ENCODE data around the gene NHLRC3.
A peak's percentile ranks its signal among the peaks of the same experiment; 100 is the strongest.
"Not testable (repeated sequence)": the region's sequence is repeated elsewhere in the genome, so short reads cannot be mapped to it uniquely, and the experiment has no call there.

The NHLRC3 gene, protein sequence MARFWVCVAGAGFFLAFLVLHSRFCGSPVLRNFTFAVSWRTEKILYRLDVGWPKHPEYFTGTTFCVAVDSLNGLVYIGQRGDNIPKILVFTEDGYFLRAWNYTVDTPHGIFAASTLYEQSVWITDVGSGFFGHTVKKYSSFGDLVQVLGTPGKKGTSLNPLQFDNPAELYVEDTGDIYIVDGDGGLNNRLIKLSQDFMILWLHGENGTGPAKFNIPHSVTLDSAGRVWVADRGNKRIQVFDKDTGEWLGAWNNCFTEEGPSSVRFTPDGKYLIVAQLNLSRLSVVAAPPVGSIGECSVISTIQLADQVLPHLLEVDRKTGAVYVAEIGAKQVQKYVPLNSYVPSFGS

DNA sequence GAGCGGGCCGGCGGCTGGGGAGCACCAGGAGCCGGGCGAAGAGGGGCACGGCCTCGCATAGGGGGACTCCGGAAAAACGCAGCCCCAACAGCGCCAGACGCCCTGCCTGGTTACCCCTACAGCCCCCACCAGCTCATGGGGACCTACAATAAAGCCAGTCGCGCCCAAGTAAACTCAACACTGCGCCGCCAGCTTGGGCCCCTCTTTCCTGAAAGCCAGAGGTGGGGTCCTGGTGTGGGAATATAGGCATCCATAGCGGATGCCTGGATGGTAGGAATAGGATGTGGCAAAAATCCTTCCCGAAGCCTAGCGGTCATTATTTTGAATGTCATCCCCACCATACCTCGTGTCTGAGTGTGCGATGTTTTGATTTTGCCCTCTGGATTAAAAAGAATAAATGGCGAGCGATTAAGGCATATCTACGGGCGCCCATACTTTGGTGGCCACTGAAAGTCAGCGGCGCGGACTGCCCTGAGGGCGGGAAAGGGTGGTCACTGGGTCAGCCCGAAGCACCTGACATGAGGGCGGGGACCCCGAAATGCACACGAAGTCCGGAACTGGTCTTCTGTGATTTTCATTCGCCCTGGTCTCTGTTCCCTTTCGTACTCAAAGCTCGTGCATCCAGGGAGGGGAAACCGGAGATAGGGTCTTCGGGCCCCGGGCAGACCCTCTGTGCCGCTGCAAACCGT lies at the start of gene NHLRC3, which contains the start of gene PROSER1:
TSS of gene NHLRC3 (plus strand) at position 577 of the 689 bp plus-strand sequence. CDS start 184 bp downstream, outside the sequence.
TSS of gene PROSER1 (minus strand) at position 210 of the 689 bp plus-strand sequence. CDS start 847 bp downstream, outside the sequence.
- DNase-seq (ENCODE audit: low read depth) = peak; percentile 72

DNA sequence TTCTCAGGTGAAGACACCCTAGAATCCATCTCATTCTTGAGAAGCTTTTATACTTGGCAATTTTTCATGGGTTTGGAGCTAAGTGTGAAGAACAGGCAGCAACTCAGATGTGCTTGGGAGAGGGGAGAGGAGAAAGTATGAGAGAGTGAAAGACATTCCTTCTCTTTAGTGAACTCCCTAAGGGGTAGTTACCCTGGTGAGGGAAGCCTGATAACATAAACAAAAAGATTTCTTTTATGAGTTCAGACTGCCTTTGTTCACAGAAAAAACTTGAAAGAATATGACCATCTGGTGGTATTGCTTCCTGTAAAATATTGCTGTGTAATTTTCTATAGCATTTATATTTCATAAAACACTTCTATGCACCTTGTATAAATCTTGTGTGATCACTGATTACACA lies 47.6 kb upstream of the NHLRC3 start, which contains the start of gene STOML3:
TSS of gene STOML3 (minus strand) at position 139 of the 400 bp plus-strand sequence. CDS start at position 29, 110 bp downstream.
- no peak for DNase-seq (ENCODE audit: low read depth)

DNA sequence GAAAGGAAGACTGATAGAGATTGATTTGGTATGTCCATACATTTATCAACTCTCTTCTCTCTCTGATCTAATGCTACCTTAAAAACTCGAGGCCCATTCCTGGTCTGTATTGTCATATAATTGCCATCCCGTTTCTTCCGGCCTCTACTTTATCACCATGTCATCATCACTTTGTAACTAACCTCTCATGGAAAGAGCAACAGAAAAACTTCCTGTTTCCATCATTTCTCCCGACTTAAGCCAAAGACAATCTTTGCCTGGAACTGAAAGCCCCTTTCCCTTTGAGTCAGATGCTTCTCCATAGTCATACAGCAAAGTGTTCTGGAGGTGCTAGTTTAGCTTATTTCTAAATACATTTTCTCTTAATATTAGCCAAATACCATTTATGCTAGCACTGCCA lies 44.9 kb upstream of the NHLRC3 start:
- no peak for DNase-seq (ENCODE audit: low read depth)

DNA sequence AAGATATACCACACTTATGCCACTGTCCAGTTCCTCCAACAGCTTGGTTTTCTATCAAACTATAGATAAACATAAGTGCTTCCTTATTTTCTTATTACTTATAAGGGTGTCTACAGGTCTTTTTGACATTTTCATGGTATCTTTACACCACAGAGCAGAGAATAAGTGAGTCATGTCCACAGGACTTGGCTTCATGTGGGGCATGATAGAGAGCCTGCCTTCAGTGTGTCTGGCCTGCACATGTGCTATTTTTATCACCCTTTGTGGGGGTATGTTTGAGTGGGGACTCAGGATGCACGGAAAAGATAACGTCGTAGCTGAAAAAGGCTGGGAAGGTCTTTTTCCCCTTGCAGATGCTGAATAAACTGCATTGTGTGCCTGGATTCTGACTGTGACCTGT lies 39.5 kb upstream of the NHLRC3 start:
- DNase-seq (ENCODE audit: low read depth) = no peak

DNA sequence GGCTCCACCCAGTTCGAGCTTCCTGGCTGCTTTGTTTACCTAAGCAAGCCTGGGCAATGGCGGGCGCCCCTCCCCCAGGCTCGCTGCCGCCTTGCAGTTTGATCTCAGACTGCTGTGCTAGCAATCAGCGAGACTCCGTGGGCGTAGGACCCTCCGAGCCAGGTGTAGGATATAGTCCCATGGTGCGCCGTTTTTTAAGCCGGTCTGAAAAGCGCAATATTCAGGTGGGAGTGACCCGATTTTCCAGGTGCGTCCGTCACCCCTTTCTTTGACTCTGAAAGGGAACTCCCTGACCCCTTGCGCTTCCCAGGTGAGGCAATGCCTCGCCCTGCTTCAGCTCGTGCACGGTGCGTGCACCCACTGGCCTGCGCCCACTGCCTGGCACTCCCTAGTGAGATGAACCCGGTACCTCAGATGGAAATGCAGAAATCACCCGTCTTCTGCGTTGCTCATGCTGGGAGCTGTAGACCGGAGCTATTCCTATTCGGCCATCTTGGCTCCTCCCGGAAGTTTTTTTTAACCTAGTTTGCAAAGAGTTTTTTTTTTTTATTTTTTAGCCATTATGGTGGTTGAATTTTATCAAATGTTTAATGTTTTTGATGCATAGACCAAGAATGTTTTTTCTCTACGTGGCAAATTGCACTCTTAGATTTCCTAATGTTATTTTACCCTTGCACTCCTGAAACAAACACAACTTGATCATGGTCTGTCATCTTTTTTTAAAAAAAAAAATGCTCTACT lies 31.7 kb upstream of the NHLRC3 start:
- not testable (repeated sequence) for DNase-seq (ENCODE audit: low read depth)

DNA sequence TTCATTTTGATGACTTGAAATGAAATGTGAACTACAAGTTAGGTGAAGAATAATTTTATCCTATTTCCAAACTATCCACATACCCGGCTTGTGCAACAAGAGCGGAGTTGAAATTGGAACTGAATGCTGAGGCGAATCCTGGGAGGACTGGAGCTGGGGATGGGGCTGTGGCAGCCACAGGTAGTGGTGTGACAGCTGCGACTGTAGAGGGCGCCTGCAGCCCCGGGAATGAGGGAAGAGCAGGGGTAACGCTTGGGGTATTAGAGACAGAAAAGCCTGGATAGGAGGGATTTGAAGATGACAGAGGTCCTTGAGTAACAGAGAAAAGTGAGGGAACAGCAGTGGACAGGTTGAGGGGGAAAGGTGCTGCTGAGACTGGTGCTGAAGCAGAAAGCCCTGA lies 25.6 kb upstream of the NHLRC3 start:
- DNase-seq (ENCODE audit: low read depth) = no peak

DNA sequence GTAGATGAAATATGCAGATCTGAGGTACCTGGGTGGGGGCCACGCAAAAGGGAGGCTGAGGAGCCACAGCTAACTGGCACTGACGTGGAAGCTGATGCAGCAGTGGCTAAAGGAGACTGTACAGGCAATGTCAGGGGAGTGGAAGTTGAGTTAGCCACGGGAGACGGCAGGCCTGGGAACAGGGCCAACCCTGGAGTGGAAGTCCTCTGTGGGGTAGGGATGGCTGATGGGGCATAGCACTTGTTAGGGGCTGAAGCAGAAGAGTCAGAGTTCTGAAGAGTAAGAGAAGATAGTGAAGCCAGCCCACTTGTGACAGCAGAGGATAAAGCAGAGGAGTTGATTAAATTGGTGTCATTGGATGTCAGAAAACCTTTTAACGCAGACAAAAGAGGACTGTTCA lies 24.8 kb upstream of the NHLRC3 start:
- no peak for DNase-seq (ENCODE audit: low read depth)

DNA sequence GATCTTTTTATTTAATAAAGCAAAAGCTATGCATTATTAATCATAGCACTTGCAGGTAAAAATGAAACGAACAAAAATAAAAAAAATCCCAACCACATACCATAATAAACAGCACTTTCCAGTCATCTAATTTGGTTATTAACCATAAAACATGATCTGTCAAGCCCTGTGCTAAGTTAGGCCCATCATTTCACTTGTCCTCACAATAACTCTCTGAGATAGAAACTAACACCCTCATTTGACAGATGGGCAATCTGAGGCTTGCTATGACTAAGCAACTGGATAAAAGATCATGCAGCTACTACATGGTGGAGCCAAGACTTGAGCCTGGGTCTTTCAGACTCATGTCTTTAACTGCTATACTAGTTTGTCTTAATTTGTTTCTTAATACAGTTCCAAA lies 22.2 kb upstream of the NHLRC3 start:
- DNase-seq (ENCODE audit: low read depth) = no peak

DNA sequence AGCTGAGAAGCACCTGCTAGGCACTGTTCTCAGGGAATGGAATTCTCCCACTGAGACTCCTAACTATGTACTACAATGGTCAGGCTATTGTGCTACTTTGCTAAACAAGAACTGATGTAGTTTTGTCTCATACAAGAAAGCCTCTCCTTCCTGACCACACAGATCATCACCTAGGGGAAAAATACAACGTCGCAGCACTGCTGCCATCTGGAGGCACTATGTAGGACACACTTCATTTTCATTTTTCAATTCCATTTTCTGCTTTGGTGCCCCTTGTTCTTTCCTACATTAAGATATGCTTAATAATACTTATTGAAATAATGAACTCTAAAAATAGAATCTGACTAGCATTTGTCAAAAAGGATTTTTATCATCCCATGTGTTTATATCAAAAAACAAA lies 21.5 kb upstream of the NHLRC3 start:
- DNase-seq (ENCODE audit: low read depth) = no peak

DNA sequence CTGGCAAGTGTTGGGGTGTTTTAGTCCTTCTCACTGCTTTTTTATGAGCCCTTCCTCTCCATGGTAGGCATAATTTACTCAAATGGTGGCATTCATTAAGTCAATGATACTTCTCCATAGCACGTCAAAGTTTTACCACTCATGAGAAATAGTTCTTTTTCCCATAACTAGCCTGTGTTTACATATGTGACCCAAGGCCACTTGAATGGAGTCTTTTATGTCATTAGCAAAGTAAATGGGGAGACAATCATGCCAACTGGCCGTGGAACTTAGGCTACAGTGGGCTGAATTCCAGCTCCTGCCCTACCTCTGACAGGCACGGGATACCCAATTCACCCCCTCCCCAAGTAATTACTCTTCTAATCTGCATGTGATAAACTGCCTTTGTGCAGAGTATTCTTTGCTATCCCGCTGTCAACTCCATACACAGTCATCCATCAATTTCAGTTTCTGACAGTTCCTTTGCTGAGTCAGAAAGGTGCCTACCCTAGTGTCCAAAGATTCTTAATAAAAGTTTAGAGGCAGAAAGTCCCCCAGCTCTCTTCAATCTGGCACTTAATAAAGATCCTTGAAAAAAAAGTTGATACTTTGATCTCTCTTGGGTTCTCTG lies 17.3 kb upstream of the NHLRC3 start:
- no peak for DNase-seq (ENCODE audit: low read depth)

DNA sequence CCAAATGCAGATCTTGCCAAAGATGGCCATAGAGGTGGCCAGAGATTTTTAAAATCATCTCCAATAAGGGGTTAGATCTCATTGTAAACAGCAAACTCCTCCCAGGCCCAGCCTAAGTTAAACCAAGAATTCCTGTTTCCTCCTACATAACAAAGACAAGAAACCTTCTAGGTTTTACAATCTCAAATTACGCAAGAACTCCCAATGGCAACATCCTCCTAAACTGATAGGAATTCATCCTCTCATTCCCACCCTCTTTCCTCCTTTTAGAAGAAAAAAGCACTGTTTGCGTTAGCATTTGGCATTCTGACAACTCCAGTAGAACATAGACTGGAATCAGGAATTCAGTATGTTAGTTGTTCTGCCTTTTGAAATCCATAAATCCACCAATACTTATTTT lies 14.9 kb upstream of the NHLRC3 start:
- DNase-seq (ENCODE audit: low read depth) = no peak

DNA sequence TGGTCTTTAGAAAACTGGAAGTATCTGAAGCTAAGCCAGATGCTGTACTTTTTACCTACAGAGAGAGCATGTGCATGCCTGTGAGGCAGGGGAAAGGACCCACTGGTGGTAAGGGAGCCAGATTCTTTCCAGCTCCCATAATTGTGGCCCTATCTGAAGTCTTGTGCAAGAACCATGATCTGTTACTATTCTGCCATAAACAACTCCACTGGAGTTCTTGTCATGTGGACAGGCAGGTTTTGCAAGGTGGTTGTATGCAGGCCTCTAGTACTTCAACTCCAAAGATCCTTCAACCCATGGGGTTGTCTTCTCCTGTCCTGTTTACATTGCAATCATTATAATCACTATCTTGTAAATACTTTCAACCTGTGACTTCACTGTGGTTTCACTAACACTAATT lies 14.5 kb upstream of the NHLRC3 start:
- no peak for DNase-seq (ENCODE audit: low read depth)

DNA sequence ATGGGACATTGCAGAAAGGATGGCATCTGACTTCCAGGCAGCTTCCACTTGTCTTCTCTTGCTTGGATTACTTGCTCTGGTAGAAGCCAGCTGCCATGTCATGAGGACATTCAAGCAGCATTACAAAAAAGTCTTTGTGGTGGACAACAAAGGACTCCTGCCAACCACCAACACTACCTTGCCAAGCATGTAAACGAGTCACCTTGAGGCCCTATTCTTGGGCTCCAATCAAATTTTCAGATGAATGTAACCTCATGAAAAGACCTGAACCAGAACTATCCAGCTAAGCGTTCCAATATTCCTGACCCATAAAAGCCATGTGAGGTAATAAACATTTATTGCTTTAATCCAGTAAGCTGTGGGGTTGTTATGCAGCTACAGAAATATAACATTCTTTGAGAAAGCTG lies 12.8 kb upstream of the NHLRC3 start:
- no peak for DNase-seq (ENCODE audit: low read depth)

DNA sequence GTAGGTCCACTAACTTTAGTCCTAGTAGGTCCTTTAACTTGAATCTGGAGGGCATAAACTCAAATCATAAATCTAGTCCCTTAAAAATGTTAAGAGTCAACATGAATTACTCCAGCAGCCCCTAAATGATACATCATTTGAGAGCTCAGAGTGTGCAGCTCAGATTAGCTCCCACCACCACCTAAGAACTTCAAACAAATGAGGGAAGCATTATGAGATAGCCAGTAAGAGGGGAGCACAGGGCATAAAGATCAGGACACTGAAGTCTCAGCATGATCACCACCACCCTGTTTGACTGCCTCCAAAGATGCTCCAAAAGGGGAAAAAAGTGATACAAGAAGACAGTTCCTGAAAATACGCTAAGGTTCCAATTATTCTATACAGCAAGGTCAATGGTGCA lies 6.1 kb upstream of the NHLRC3 start:
- no peak for DNase-seq (ENCODE audit: low read depth)

DNA sequence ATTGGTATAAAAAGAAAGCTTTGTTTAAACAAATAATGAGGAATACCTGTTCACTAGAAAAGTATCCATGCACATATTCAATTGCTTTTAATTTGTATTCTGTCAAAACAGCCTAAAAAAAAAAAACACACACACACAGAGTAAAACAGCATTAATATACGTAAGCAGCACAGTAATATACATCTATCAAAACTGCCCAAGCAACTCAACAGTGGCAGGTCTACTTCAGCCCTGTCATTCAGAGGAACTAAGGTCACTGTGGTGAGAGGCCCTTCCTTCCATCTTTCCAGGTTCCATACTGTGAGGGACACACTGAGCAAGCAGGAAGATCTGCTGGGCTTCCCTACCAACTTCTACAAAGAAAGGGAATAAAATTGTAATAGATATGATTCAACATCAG lies 4.2 kb upstream of the NHLRC3 start:
- DNase-seq (ENCODE audit: low read depth) = no peak

DNA sequence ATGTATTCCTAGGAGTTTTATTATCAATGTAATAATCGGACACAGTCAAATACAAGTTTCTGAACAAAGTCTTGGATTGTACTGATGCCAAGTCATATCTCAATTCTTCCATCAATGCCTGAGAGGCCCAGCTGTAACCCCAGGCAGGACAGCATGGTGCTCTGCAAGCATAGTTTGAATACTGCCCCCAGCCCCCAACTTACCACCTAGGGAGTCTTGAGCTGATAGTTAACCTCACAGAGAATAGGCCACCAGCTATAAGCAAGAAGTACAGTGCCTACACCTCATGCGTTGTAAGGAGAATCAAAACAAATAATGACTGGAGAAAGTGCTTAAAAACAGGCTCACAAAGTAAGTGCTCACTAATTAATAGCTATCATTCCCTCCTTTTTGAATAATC lies 3.1 kb upstream of the NHLRC3 start:
- no peak for DNase-seq (ENCODE audit: low read depth)

DNA sequence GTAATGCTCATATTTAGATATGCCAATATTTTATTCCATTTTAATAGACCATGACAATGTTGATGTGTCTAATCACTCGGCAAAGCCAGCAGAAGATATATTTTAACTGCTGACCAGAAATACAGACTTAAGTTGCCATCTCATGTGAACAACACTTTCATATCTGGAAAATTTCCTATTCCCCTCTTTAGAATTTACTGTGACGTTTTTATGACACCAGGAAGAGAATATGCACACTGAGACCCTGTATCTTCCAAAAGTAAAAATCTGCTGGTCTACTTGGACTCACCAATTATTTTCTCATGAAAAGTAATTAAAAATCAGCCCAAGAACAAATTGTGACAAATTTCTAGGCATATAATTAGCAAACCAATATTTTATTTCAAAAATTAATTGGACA lies 2.5 kb upstream of the NHLRC3 start:
- DNase-seq (ENCODE audit: low read depth) = no peak

DNA sequence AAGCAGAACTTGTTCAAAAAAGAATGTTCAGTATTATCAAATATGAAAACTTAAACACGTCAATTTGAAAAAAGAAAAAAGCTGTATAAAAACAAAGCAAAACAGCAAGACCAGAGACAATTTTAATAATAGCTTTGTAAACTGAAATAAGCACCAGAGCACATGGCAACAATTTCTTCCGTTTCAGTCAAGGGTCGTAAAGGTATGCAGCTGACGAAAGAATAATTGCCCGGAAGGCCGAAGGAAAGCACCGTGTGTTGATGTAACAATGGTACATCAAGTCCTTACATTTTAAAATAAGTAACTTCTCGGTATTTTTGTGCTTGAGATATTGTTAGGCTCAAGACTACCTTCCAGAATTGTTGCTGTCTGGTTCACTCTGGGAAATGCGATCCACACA lies 2.0 kb upstream of the NHLRC3 start:
- DNase-seq (ENCODE audit: low read depth) = no peak

DNA sequence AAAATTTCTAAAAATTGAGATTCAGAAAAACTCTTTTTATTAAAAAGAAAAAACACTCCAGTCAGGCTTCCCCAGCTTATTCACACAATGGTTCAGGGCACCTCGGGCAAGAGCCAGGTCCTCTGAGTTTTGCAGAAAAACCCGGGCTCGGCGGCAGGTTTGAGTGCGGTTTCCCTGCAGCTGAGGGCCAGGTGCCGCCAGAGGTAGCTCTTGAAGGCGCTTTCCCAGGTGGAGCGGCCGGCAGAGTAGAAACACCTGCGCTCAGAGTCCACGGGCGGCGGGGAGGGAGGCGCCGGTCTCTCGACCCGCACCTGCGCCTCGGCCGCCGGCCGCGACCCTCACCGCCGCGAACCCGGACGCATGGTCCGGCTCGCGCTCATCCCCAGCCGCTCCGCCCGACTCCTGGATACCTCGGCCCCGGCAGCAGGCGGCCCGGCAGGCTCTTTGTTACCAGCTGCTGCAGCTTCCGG lies 811 bp upstream of the NHLRC3 start:
- no peak for DNase-seq (ENCODE audit: low read depth)

DNA sequence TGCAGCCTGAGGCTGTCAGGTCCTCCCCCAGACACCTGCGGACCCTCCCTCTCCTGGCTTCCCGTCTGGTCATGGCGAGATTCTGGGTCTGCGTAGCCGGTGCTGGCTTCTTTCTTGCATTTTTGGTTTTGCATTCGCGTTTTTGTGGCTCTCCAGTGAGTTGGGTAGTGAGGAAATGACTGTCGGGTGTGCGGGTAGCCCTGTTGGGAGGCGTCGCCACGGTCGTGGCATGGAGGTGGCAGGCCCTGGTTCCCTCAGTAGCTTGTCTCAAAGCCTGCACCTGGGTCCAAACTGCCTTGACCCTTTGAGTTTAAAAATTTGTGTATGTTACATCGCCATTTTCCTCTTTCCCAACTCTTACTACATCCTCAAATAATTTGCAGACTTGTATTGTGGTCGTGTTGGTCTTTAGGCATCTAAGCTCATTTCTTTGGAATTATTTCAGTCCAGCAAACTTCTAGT lies 344 bp downstream of the NHLRC3 start:
- DNase-seq (ENCODE audit: low read depth) = no peak

DNA sequence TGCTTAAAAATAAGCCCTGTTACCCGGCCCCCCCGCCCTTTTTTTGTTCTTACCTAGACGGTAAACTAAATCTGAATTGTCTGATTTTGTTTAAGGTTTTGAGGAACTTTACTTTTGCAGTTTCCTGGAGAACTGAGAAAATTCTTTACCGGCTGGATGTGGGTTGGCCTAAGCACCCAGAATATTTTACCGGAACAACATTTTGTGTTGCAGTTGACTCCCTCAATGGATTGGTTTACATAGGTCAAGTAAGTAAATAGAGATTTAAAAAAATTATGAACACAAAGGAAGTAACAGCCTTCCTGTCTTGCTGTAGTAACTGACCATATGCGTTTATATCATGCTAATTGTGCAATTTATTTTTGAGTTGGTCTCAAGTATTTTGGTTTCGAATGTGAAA lies 785 bp downstream of the NHLRC3 start:
- no peak for DNase-seq (ENCODE audit: low read depth)

DNA sequence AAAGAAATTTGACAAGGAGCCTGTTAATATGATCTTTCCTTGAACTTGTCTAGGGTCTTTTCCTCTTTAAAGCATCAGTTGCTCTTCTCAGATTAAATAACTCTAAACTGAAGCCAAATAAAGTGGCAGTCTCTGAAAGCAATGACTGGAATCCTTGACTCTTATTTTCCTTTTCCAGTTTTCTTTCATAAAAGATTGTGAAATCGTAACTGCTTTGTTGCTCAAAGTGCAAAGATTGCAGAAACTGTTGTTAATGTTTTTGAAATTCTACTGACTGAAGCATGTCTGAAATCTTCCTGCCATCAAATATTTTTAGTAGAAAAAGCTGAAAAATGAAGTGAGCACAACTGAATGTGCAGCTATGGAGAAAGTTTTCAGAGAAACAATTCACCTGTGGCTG lies 1.9 kb downstream of the NHLRC3 start:
- no peak for DNase-seq (ENCODE audit: low read depth)
